K562 (cell line): Measurements from ENCODE around the gene LRP10. TPM values are rescaled to one million over a fixed set of nuclear protein-coding genes. Genes with fewer than 3 reads are reported as not detected.

Experiments
- ATF3 ChIP-seq, 2 experiments: fragments of 450-650 bp in 1 of 2; sonication (generic) in 1 of 2; formaldehyde crosslinking in 1 of 2; IDR thresholded peaks in 1 of 2; conservative IDR thresholded peaks in 1 of 2; 2 replicates each; pipeline versions ENCODE4 v1.6.1 to v1.8.1; 2016 to 2023; ENCODE audit warnings: mild to moderate bottlenecking in 2 of 2, moderate library complexity in 2 of 2, inconsistent platforms in 1 of 2, missing genetic modification reagents in 1 of 2
- CCNT2 ChIP-seq: IDR thresholded peaks from 2 replicates; pipeline ENCODE4 v1.6.1; 2011; ENCODE audit warnings: borderline replicate concordance, low read depth, mild to moderate bottlenecking, moderate library complexity, mixed read lengths, low read length; ENCODE audit not compliant: insufficient read length; ENCODE audit errors: extremely low read depth
- CEBPG ChIP-seq, 3 experiments: fragments of 200-800 bp in 1 of 3; sonication (Bioruptor generic) in 1 of 3; sonication (generic) in 1 of 3; formaldehyde crosslinking in 1 of 3; IDR thresholded peaks in 2 of 3; conservative IDR thresholded peaks in 1 of 3; 2 replicates each; pipeline versions ENCODE4 v1.6.1 to v1.8.0; 2016 to 2022; ENCODE audit warnings: missing compliant biosample characterization in 2 of 3, missing genetic modification characterization in 2 of 3, mild to moderate bottlenecking in 1 of 3, missing genetic modification reagents in 1 of 3
- E2F3 ChIP-seq: fragments of 250-450 bp; sonication (Bioruptor Pico); IDR thresholded peaks from 2 replicates; pipeline ENCODE4 v1.4.0; 2020; ENCODE audit warnings: mild to moderate bottlenecking
- FIP1L1 ChIP-seq: fragments of 200-400 bp; formaldehyde crosslinking; IDR thresholded peaks from 2 replicates; pipeline ENCODE4 v1.6.1; 2018; ENCODE audit warnings: mild to moderate bottlenecking, low read depth, low read length; ENCODE audit not compliant: poor library complexity, severe bottlenecking
- IRF1 ChIP-seq: sonication (generic); formaldehyde crosslinking; IDR thresholded peaks from 2 replicates; pipeline ENCODE4 v1.8.0; 2022; ENCODE audit warnings: missing genetic modification reagents, mild to moderate bottlenecking, borderline replicate concordance
- PTBP1 ChIP-seq: fragments of 200-400 bp; formaldehyde crosslinking; IDR thresholded peaks from 2 replicates; pipeline ENCODE4 v1.6.1; 2017; ENCODE audit warnings: low read depth, low read length
- SMARCA5 ChIP-seq: fragments of 450-650 bp; IDR thresholded peaks from 2 replicates; pipeline ENCODE4 v1.6.1; 2016
- SRSF7 ChIP-seq: fragments of 200-400 bp; formaldehyde crosslinking; optimal IDR thresholded peaks from 2 replicates; pipeline ENCODE3; 2017; ENCODE audit warnings: mild to moderate bottlenecking, low read depth, low read length
- ZNF175 ChIP-seq: fragments of 200-800 bp; sonication (Bioruptor generic); IDR thresholded peaks from 2 replicates; pipeline ENCODE4 v1.6.1; 2016; ENCODE audit warnings: low read depth, mild to moderate bottlenecking, missing genetic modification characterization, missing compliant biosample characterization
- polyA plus RNA-seq, 8 experiments: library from polyadenylated mRNA; depleted of rRNA in 4 of 8; stranded (reverse) in 5 of 8; unstranded in 3 of 8; fragments of >200 nt; fragmentation: Nextera tagmentation in 2 of 8; fragmentation: Illumina TruSeq in 1 of 8; extraction: Ambion mirVana in 2 of 8; extraction: Trizol in 1 of 8; gene quantifications; 2 replicates each; pipeline versions ENCODE4 v1.2.1 to v1.2.3, GENCODE V29; 2011 to 2014; ENCODE audit warnings: inconsistent platforms in 1 of 8, missing spikeins in 1 of 8
- total RNA-seq, 7 experiments: library from RNA; depleted of rRNA in 6 of 7; stranded (reverse); fragments of >200 nt in 6 of 7; fragmentation: Illumina TruSeq in 2 of 7; extraction: Trizol in 2 of 7; gene quantifications; 2 replicates each; pipeline versions ENCODE4 v1.2.1 to v1.2.3, GENCODE V29; 2011 to 2021; ENCODE audit warnings: low replicate concordance in 1 of 7
- TF ChIP-seq, protein P1 (sequence below): fragments of 450-650 bp; formaldehyde crosslinking; conservative IDR thresholded peaks from 2 replicates; pipeline ENCODE4 v1.4.0; 2022; ENCODE audit warnings: mild to moderate bottlenecking, missing genetic modification characterization
- TF ChIP-seq, protein P2 (sequence below): sonication (generic); formaldehyde crosslinking; IDR thresholded peaks from 2 replicates; pipeline ENCODE4 v1.8.0; 2023; ENCODE audit warnings: mild to moderate bottlenecking, missing genetic modification reagents
- TF ChIP-seq, protein P3 (sequence below): fragments of 450-650 bp; IDR thresholded peaks from 2 replicates; pipeline ENCODE4 v1.6.1; 2016
- TF ChIP-seq, protein P4 (sequence below): fragments of 250-450 bp; sonication (Bioruptor Pico); IDR thresholded peaks from 2 replicates; pipeline ENCODE4 v1.8.0; 2022; ENCODE audit warnings: moderate library complexity, mild to moderate bottlenecking, inconsistent platforms
- TF ChIP-seq, protein P5 (sequence below), 2 experiments: IDR thresholded peaks; 2 replicates each; pipeline ENCODE4 v1.6.1; 2011; ENCODE audit warnings: borderline replicate concordance in 1 of 2, control low read depth in 1 of 2, low read depth in 1 of 2, low read length in 1 of 2, mild to moderate bottlenecking in 1 of 2, mixed read lengths in 1 of 2, moderate library complexity in 1 of 2; ENCODE audit not compliant: insufficient read depth in 1 of 2, insufficient read length in 1 of 2, poor library complexity in 1 of 2, severe bottlenecking in 1 of 2; ENCODE audit errors: extremely low read depth in 1 of 2

Gene LRP10
- total and polyA plus RNA-seq, 9 of the 15 experiments (the other 6 are each of a cell fraction or from before 2014, with no cell fraction given), result 1.3 to 45.5 (median 10.9) TPM

- TF ChIP-seq, protein P1, sequence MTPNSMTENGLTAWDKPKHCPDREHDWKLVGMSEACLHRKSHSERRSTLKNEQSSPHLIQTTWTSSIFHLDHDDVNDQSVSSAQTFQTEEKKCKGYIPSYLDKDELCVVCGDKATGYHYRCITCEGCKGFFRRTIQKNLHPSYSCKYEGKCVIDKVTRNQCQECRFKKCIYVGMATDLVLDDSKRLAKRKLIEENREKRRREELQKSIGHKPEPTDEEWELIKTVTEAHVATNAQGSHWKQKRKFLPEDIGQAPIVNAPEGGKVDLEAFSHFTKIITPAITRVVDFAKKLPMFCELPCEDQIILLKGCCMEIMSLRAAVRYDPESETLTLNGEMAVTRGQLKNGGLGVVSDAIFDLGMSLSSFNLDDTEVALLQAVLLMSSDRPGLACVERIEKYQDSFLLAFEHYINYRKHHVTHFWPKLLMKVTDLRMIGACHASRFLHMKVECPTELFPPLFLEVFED (CRISPR knock-in tag), result 0 out of 2 replicates have a peak, but pooled peaks have one; percentile 19
- TF ChIP-seq CEBPG (CRISPR knock-in tag; IDR thresholded peaks at IDR 0.05) (no peak), CEBPG (tag; conservative IDR thresholded peaks at IDR 0.05 in 1 of 2, IDR thresholded peaks at IDR 0.05 in 1 of 2) (no peak), CCNT2 (no peak), E2F3 (CRISPR knock-in tag) (no peak), SRSF7 (no peak), FIP1L1 (no peak), IRF1 (CRISPR knock-in tag) (no peak), ZNF175 (CRISPR knock-in tag) (0 out of 2 replicates have a peak, but pooled peaks have one; percentile 21), PTBP1 (no peak), ATF3 (IDR thresholded peaks at IDR 0.05) (no peak), ATF3 (CRISPR knock-in tag; conservative IDR thresholded peaks at IDR 0.05) (no peak), SMARCA5 (no peak)
- TF ChIP-seq, protein P2, sequence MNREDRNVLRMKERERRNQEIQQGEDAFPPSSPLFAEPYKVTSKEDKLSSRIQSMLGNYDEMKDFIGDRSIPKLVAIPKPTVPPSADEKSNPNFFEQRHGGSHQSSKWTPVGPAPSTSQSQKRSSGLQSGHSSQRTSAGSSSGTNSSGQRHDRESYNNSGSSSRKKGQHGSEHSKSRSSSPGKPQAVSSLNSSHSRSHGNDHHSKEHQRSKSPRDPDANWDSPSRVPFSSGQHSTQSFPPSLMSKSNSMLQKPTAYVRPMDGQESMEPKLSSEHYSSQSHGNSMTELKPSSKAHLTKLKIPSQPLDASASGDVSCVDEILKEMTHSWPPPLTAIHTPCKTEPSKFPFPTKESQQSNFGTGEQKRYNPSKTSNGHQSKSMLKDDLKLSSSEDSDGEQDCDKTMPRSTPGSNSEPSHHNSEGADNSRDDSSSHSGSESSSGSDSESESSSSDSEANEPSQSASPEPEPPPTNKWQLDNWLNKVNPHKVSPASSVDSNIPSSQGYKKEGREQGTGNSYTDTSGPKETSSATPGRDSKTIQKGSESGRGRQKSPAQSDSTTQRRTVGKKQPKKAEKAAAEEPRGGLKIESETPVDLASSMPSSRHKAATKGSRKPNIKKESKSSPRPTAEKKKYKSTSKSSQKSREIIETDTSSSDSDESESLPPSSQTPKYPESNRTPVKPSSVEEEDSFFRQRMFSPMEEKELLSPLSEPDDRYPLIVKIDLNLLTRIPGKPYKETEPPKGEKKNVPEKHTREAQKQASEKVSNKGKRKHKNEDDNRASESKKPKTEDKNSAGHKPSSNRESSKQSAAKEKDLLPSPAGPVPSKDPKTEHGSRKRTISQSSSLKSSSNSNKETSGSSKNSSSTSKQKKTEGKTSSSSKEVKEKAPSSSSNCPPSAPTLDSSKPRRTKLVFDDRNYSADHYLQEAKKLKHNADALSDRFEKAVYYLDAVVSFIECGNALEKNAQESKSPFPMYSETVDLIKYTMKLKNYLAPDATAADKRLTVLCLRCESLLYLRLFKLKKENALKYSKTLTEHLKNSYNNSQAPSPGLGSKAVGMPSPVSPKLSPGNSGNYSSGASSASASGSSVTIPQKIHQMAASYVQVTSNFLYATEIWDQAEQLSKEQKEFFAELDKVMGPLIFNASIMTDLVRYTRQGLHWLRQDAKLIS, result no peak
- TF ChIP-seq, protein P3, sequence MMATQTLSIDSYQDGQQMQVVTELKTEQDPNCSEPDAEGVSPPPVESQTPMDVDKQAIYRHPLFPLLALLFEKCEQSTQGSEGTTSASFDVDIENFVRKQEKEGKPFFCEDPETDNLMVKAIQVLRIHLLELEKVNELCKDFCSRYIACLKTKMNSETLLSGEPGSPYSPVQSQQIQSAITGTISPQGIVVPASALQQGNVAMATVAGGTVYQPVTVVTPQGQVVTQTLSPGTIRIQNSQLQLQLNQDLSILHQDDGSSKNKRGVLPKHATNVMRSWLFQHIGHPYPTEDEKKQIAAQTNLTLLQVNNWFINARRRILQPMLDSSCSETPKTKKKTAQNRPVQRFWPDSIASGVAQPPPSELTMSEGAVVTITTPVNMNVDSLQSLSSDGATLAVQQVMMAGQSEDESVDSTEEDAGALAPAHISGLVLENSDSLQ, result peak; percentile 43
- TF ChIP-seq, protein P4, sequence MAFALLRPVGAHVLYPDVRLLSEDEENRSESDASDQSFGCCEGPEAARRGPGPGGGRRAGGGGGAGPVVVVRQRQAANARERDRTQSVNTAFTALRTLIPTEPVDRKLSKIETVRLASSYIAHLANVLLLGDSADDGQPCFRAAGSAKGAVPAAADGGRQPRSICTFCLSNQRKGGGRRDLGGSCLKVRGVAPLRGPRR (CRISPR knock-in tag), result no peak
- TF ChIP-seq, protein P5, sequence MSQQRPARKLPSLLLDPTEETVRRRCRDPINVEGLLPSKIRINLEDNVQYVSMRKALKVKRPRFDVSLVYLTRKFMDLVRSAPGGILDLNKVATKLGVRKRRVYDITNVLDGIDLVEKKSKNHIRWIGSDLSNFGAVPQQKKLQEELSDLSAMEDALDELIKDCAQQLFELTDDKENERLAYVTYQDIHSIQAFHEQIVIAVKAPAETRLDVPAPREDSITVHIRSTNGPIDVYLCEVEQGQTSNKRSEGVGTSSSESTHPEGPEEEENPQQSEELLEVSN (IDR thresholded peaks at IDR 0.05; ENCODE audit: borderline replicate concordance in 1 of 2, extremely low read depth in 1 of 2, insufficient read depth in 1 of 2, insufficient read length in 1 of 2, low read depth in 1 of 2, low read length in 1 of 2, poor library complexity in 1 of 2, severe bottlenecking in 1 of 2), result no peak
Observed at GRCh38 chr14:22922294-22922693, 50.8 kb downstream of the LRP10 start (continued).
